DMS153 (cell line): ENCODE measurements around the gene PI3.
"Not testable (repeated sequence)": the region's sequence is repeated elsewhere in the genome, so short reads cannot be mapped to it uniquely, and the experiment has no call there.

ENCODE experiments used
- DNase-seq: peaks from one replicate; lab custom pipeline; 2025; lab: John Stamatoyannopoulos, UW

PI3 gene, protein sequence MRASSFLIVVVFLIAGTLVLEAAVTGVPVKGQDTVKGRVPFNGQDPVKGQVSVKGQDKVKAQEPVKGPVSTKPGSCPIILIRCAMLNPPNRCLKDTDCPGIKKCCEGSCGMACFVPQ

GRCh38 chr20:45174434-45175364 is at the start of gene PI3:
PI3 (plus strand) TSS chr20:45174902; CDS start chr20:45174923, 21 bp downstream.
- DNase-seq = no peak

GRCh38 chr20:45128099-45128498 is 46.6 kb upstream of the PI3 start:
- DNase-seq = no peak

DNA sequence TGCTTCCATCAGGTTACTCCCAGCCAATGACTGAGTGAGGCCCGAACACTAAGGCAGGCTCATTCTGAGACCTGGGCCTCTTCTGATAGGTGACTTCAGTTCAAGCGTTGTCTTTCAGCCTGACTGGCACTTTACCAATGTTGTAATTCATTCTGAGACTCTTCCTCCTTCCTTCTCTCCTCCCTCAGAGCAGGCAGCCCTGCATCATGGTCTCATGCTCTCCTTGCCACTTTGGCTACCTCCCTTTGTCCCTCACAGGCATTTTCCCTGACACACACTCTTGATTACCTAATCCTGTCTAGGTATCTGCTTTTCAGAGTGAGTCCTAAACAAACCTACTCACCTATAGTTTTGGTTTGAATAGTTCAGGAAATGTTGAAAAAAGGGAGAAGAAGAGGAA is 37.8 kb upstream of the PI3 start:
- DNase-seq = no peak

- peak; percentile 54 for DNase-seq
Observed at GRCh38 chr20:45138561-45139300, 36.0 kb upstream of the PI3 start.

DNA sequence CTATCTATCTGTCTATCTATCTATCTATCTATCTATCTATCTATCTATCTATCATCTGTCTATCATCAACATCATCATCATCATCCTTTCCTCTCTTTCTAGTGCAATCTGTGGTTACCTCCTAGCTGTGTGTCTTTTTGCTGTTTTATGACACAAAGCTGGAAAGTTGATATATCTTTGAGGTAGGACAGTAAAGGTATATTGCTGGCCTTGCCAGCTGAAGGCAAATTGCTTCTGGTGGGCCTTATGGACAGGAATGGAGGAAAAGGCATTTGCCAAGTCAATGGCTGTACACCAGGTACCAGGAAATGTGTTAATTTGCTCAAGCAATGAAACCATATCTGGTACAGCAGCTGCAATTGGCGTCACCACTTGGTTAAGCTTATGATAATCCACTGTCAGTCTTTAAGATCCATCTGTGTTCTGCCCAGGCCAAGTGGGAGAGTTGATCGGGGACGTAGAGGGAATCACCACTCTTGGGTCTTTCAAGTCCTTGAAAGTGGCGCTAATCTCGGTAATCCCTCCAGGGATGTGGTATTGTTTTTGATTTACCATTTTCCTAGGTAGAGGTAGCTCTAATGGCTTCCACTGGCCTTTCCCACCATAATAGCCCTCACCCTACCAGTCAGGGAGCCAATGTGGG is 34.8 kb upstream of the PI3 start:
- DNase-seq = not testable (repeated sequence)

DNA sequence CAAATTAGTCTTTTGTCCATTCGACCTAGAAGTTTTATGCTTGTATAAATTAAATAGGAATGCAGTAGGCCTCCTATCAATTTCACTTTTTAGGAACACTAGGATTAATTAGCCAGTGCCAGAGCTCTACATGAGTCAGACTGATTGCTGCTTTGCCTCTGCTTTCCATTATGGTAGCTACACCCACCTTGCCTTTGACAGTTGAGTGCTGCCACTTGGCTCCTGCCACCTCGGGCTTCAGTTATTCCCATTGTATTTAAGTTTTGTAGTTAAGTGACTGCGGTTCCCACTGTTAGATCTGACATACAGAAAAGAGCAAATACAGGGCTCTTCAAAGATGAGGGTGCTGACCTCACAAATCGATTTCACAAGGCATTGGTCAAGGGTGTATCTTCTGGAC is 33.9 kb upstream of the PI3 start:
- no peak for DNase-seq

DNA sequence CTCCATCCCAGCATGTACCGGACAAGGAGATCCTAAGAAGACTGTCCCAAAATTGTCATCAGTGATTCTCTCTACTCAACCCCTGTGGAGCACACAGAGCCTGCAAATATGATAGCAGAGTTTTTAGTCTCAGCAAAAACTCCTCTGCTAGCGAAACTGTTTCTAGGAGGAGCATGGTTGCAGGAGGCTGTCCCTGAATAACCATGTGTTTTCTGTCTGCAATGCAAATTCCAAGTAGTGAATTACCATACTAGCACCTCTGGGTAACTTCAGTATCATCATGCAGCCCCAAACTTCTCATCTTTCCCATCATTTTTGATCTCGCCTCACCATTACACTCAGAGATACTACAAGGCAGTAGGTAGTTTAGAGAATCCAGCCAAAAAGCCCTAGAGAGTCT is 25.6 kb upstream of the PI3 start:
- no peak for DNase-seq

DNA sequence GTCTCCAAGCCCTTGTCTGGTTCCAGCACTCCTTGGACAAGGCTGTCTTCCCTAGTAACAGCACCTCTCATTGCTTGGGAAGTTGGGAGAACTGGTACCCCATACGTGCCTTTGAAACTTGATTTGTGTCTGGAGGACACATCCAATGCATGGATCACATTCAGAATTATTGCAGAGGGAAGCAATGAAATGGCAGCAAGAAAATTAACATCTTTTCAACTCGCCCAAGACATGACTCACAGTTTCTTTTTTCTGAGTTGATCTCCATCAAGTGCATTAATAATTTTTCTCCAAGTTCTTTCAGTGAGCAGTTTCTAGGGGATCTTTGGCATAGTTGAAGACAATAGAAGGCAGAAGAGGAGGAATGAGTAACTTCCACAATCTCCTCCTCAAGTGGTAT is 22.3 kb upstream of the PI3 start:
- no peak for DNase-seq

DNA sequence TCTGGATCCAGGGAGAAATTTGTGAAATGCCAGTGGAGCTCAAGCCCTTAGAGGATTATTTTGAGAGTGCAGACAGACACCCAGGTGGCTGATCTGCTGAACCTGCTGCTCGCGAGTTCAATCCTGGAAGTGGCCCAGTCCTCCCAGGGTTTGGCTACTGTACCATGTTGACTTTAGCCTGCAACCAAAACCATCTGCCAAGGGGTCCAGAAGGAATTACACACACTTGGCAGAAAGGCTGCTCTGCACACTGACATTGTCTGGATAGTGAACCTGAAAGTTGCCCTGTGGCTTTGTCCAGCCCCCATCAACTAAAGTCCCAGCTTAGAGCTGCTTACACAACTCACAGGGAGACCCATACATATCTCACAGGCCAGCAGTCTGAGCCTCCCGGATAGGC is 21.6 kb upstream of the PI3 start:
- DNase-seq = no peak

DNA sequence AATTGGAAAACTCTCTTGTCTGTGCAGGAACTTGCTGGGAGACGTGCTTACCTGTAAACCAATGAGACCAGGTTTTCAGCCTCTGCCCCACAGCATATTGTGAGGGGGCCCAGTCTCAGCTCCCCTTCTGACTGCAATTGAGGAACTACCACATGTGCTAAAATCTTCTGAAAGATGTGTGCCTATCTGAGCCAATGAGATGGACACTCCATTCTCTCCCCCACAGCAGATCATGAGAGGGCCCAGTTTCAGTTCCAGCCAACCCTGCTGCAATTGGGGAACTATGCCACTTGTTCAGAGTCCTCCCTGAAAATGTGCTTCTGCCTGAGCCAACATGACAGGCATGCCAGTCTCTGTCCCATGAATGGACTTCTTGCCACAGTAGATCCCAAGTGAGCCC is 20.9 kb upstream of the PI3 start:
- no peak for DNase-seq

GRCh38 chr20:45154183-45154582 is 20.5 kb upstream of the PI3 start:
- DNase-seq = no peak

GRCh38 chr20:45154794-45155193 is 19.9 kb upstream of the PI3 start:
- DNase-seq = not testable (repeated sequence)

DNA sequence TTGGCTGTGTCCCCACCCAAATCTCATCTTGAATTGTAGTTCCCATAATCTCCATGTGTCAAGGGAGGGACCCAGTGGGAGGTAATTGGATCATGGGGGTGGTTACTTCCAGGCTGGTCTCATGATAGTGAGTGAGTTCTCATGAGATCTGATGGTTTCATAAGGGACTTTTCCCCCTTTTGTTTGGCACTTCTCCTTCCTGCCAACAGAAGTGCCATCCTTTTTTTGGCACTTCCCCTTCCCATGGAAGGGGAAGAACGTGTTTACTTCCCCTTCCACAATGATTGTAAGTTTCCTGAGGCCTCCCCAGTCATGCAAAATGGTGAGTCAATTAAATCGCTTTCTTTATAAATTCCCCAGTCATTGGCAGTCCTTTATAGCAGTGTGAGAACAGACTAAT is 18.0 kb upstream of the PI3 start:
- no peak for DNase-seq

DNA sequence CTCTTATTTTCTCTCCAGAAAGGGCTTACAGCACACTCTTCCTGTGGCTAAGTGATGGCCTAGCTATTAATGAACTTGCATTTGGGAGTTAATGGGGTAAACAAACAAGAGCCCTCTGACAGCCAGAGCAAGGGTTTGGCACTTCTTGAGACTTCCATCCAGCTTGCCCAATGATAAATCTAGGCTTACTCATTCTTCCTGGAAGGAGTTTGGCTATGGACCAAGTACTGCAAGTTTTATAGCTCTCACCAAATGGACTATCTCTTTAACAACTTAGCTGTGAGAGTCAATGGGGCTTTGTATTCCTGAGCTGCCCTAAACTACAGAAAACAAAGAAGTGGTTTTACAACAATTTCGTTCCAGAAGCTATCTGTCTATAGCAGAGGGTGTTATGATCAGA is 16.7 kb upstream of the PI3 start:
- no peak for DNase-seq

- DNase-seq = no peak
Observed at GRCh38 chr20:45163083-45163803, 11.5 kb upstream of the PI3 start.

DNA sequence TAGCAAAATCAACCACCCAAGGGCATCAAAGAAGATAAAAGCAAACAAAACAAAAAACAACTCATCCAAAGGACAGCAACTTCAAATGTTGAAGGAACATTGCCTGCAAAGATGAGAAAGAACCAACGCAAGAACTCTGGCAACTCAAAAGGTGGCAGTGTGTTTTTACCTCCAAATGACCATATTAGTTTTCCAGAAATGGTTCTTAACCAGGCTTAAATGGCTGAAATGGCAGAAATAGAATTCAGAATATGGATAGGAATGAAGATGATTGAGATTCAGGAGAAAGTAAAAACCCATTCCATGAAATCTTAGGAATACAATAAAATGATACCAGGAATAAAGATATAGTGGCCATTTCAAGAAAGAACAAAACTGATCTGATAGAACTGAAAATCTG is 9.8 kb upstream of the PI3 start:
- no peak for DNase-seq

GRCh38 chr20:45173522-45173921 is 1.2 kb upstream of the PI3 start:
- no peak for DNase-seq

DNA sequence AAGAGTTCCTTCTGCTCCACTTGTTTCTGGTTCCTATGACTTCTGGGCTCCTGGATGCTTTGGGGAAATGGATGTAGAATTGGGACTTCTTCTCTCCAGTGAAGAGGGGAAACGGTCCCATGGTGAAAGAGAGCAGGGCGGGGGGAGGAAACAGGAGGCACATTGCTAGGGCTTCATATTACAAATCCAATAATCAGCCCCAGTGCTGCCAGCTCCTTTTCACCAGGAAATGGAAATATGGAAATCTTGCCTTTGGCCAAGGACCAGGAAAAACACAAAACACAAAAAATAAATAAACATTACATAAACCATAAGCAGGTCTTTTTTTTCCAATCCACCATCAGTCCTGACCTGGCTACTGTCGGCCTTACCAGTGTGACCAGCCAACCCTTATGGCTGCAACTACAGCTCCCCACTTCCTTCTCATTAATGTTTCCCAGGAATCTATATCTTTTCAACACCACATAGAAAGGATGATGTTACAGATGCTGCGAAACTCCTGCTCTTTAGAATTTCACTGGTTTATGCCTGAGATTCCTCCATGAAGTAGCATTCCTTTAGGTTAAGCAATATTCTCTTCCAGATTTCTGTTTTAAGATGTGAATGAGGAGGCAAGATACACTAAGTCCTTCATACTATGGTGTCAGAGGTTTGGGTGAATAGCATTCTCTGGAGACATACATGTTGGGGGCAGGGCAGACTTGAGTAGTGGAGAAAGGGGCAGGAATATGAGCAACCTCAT is 2.0 kb downstream of the PI3 start:
- DNase-seq = peak; percentile 19

- no peak for DNase-seq
Observed at GRCh38 chr20:45179166-45179565, 4.5 kb downstream of the PI3 start.

DNA sequence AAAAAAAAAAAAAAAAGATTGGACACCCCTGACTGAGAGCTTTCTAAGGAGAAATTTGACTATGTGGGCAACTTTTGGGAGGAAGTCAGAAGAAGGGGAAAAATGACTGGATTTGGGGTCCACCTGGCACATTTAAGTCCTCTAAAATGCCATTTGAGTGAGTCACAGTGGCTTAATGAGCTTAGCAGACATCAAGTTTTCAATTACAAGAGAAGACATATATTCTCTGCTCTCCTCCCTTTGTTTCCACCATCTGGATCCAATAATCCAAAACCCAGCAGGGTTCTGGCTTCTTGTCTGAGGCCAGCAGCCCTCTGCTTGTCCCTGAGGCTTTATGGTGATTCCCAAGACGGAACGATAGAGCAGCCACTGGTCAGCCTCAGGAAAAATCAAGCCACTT is 6.9 kb downstream of the PI3 start:
- no peak for DNase-seq

DNA sequence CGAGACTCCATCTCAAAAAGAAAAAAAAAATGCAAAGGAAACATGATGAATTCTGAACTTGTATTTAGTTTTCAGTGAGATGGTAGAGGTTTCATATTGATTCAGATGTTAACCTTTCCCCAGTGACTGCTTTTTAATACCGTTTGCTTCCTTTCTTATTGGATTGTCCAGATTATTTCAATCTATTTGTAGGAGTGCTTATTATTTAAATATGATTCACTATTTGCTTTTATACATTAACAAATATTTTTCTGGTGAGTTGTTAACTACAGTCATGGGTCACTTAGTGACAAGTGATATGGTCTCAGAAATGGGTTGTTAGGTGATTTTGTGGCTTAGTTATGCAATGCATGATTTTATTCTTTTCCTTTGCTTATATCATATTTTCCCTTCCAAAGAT is 8.4 kb downstream of the PI3 start:
- DNase-seq = no peak
